GM12878 (cell line): Measurements from ENCODE around the gene DNAJC2. TPM values are rescaled to one million over a fixed set of nuclear protein-coding genes. Genes with fewer than 3 reads are reported as not detected.

Experiments used
- BACH1 ChIP-seq: fragments of 450-650 bp; IDR thresholded peaks from 2 replicates; pipeline ENCODE4 v1.6.1; 2017; ENCODE audit warnings: mild to moderate bottlenecking, borderline replicate concordance
- BCL11A ChIP-seq: IDR thresholded peaks from 2 replicates; pipeline ENCODE4 v1.6.1; 2011; ENCODE audit warnings: low read depth, low read length
- BMI1 ChIP-seq: fragments of 450-650 bp; IDR thresholded peaks from 2 replicates; pipeline ENCODE4 v1.6.1; 2016; ENCODE audit warnings: mild to moderate bottlenecking, moderate library complexity, borderline replicate concordance
- EP300 ChIP-seq, 2 experiments: fragments of 150-350 bp in 1 of 2; IDR thresholded peaks; 2 replicates each; pipeline ENCODE4 v1.6.1; 2011 to 2012; ENCODE audit warnings: low read depth in 2 of 2, low read length in 2 of 2, borderline replicate concordance in 1 of 2, improper control_type of control experiment in 1 of 2, inconsistent platforms in 1 of 2; ENCODE audit not compliant: control insufficient read depth in 1 of 2
- FOXM1 ChIP-seq: IDR thresholded peaks from 2 replicates; pipeline ENCODE4 v1.6.1; 2012; ENCODE audit warnings: low read depth, mild to moderate bottlenecking, inconsistent platforms, low read length, moderate library complexity
- GABPA ChIP-seq: IDR thresholded peaks from 2 replicates; pipeline ENCODE4 v1.6.1; 2014; ENCODE audit warnings: antibody characterized with exemption, low read depth, mild to moderate bottlenecking, inconsistent platforms
- IRF4 ChIP-seq: IDR thresholded peaks from 2 replicates; pipeline ENCODE4 v1.6.1; 2011; ENCODE audit warnings: low read depth, low read length
- KLF5 ChIP-seq: fragments of 450-650 bp; IDR thresholded peaks from 2 replicates; pipeline ENCODE4 v1.6.1; 2014; ENCODE audit warnings: mild to moderate bottlenecking; ENCODE audit not compliant: partially characterized antibody
- MEF2A ChIP-seq: IDR thresholded peaks from 2 replicates; pipeline ENCODE4 v1.6.1; 2011; ENCODE audit warnings: low read depth, mild to moderate bottlenecking, low read length, moderate library complexity; ENCODE audit not compliant: insufficient read depth
- MEF2B ChIP-seq: fragments of 450-650 bp; IDR thresholded peaks from 2 replicates; pipeline ENCODE4 v1.6.1; 2018; ENCODE audit warnings: mild to moderate bottlenecking, moderate library complexity; ENCODE audit not compliant: partially characterized antibody, poor library complexity, severe bottlenecking
- MTA2 ChIP-seq: fragments of 450-650 bp; IDR thresholded peaks from 2 replicates; pipeline ENCODE4 v1.6.1; 2016; ENCODE audit warnings: low read depth, mild to moderate bottlenecking, moderate library complexity
- NFXL1 ChIP-seq: fragments of 450-650 bp; IDR thresholded peaks from 2 replicates; pipeline ENCODE4 v1.6.1; 2017; ENCODE audit warnings: antibody characterized with exemption, mild to moderate bottlenecking, borderline replicate concordance
- NKRF ChIP-seq: fragments of 450-650 bp; conservative IDR thresholded peaks from 2 replicates; pipeline ENCODE4 v1.6.1; 2017; ENCODE audit warnings: mild to moderate bottlenecking, moderate library complexity
- PKNOX1 ChIP-seq: fragments of 450-650 bp; IDR thresholded peaks from 2 replicates; pipeline ENCODE4 v1.6.1; 2016; ENCODE audit warnings: mild to moderate bottlenecking
- SREBF2 ChIP-seq: IDR thresholded peaks from 2 replicates; pipeline ENCODE4 v1.6.1; 2012; ENCODE audit warnings: mild to moderate bottlenecking, low read length
- ZNF207 ChIP-seq: fragments of 450-650 bp; IDR thresholded peaks from 2 replicates; pipeline ENCODE4 v1.6.1; 2014; ENCODE audit warnings: antibody characterized with exemption, mild to moderate bottlenecking, borderline replicate concordance
- ZNF24 ChIP-seq: fragments of 450-650 bp; IDR thresholded peaks from 2 replicates; pipeline ENCODE4 v1.6.1; 2017; ENCODE audit warnings: antibody characterized with exemption, mild to moderate bottlenecking
- polyA plus RNA-seq, 11 experiments: library from polyadenylated mRNA; depleted of rRNA in 4 of 11; unstranded in 6 of 11; stranded (reverse) in 5 of 11; fragments of >200 nt; fragmentation: Nextera tagmentation in 4 of 11; fragmentation: Illumina TruSeq in 1 of 11; extraction: Ambion mirVana in 4 of 11; extraction: Trizol in 1 of 11; gene quantifications; 1 replicate in 1 of 11; 2 replicates in 10 of 11; pipeline versions ENCODE4 v1.2.1 to v1.2.3, GENCODE V29; 2011 to 2016; ENCODE audit warnings: inconsistent platforms in 2 of 11, missing spikeins in 2 of 11, low read depth in 1 of 11
- total RNA-seq, 4 experiments: library from RNA; depleted of rRNA in 3 of 4; stranded (reverse); fragments of >200 nt in 3 of 4; fragmentation: Illumina TruSeq in 1 of 4; extraction: Trizol in 1 of 4; gene quantifications; 2 replicates each; pipeline versions ENCODE4 v1.2.1 to v1.2.3, GENCODE V29; 2013 to 2021
- TF ChIP-seq, protein P1 (sequence below): fragments of 450-650 bp; IDR thresholded peaks from 2 replicates; pipeline ENCODE4 v1.6.1; 2016; ENCODE audit warnings: mild to moderate bottlenecking, moderate library complexity, borderline replicate concordance
- TF ChIP-seq, protein P2 (sequence below): fragments of 450-650 bp; IDR thresholded peaks from 2 replicates; pipeline ENCODE4 v1.6.1; 2016; ENCODE audit warnings: mild to moderate bottlenecking
- TF ChIP-seq, protein P3 (sequence below): IDR thresholded peaks from 2 replicates; pipeline ENCODE4 v1.6.1; 2012; ENCODE audit warnings: low read depth, low read length, improper control_type of control experiment

Gene DNAJC2
- total and polyA plus RNA-seq, 10 of the 15 experiments (the other 5 are each of a cell fraction or from before 2014, with no cell fraction given), result 18.2 to 63.1 (median 30.6) TPM

DNA sequence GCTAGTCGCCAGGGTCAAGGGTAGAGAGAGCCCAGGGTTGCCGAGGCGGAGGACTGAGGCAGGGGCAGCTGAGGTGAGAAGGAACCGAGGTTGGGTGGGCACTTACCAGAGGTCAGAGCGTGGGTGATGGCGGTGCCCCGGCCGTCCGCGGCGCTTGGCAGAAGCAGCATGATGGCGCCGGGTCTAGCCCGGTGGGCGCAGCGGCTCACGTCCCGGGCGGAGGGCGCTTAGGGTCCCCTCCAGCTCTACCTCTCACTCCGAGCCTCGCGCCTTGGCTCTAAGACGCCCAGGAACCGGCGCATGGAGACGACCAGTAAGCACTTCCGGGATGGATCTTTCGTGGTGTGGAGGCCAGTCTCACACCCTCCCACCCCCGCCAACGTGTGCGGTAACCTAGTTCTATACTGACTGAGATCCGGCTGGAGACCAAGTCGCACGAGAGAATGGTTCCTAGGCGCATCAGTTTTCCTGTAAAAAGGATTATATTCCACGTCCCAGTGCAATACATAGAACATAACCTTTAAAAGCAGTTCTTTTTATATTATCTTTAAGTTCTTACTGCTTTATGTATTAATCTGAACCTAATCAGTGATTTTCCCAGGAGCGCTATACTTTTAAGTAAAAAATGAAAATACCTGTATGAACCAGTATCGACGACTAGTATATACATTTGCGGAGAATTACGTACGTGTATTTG is at the start of gene DNAJC2 (continued):
- TF ChIP-seq EP300 (IDR thresholded peaks at IDR 0.05; ENCODE audit: borderline replicate concordance in 1 of 2, control insufficient read depth in 1 of 2, low read depth in 2 of 2, low read length in 2 of 2) (no peak), NFXL1 (no peak), PKNOX1 (no peak), MTA2 (peak; percentile 42; the same call in 1 of the 2 replicates), SREBF2 (no peak), MEF2B (no peak), MEF2A (peak; percentile 60; the same call in 1 of the 2 replicates), FOXM1 (no peak), BMI1 (no peak), KLF5 (no peak), ZNF24 (peak; percentile 74), BCL11A (0 out of 2 replicates have a peak, but pooled peaks have one; percentile 49), BACH1 (peak; percentile 74), IRF4 (peak; percentile 79; the same call in 1 of the 2 replicates), NKRF (peak; percentile 96), ZNF207 (peak; percentile 71; the same call in 1 of the 2 replicates), GABPA (peak; percentile 98)
- TF ChIP-seq, protein P1, sequence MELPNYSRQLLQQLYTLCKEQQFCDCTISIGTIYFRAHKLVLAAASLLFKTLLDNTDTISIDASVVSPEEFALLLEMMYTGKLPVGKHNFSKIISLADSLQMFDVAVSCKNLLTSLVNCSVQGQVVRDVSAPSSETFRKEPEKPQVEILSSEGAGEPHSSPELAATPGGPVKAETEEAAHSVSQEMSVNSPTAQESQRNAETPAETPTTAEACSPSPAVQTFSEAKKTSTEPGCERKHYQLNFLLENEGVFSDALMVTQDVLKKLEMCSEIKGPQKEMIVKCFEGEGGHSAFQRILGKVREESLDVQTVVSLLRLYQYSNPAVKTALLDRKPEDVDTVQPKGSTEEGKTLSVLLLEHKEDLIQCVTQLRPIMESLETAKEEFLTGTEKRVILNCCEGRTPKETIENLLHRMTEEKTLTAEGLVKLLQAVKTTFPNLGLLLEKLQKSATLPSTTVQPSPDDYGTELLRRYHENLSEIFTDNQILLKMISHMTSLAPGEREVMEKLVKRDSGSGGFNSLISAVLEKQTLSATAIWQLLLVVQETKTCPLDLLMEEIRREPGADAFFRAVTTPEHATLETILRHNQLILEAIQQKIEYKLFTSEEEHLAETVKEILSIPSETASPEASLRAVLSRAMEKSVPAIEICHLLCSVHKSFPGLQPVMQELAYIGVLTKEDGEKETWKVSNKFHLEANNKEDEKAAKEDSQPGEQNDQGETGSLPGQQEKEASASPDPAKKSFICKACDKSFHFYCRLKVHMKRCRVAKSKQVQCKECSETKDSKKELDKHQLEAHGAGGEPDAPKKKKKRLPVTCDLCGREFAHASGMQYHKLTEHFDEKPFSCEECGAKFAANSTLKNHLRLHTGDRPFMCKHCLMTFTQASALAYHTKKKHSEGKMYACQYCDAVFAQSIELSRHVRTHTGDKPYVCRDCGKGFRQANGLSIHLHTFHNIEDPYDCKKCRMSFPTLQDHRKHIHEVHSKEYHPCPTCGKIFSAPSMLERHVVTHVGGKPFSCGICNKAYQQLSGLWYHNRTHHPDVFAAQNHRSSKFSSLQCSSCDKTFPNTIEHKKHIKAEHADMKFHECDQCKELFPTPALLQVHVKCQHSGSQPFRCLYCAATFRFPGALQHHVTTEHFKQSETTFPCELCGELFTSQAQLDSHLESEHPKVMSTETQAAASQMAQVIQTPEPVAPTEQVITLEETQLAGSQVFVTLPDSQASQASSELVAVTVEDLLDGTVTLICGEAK, result peak; percentile 97
- TF ChIP-seq, protein P2, sequence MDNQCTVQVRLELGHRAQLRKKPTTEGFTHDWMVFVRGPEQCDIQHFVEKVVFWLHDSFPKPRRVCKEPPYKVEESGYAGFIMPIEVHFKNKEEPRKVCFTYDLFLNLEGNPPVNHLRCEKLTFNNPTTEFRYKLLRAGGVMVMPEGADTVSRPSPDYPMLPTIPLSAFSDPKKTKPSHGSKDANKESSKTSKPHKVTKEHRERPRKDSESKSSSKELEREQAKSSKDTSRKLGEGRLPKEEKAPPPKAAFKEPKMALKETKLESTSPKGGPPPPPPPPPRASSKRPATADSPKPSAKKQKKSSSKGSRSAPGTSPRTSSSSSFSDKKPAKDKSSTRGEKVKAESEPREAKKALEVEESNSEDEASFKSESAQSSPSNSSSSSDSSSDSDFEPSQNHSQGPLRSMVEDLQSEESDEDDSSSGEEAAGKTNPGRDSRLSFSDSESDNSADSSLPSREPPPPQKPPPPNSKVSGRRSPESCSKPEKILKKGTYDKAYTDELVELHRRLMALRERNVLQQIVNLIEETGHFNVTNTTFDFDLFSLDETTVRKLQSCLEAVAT, result peak; percentile 99
- TF ChIP-seq, protein P3, sequence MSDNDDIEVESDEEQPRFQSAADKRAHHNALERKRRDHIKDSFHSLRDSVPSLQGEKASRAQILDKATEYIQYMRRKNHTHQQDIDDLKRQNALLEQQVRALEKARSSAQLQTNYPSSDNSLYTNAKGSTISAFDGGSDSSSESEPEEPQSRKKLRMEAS, result peak; percentile 92
